GM23248 (cell line): ENCODE measurements around the gene NCOR2. TPM values are rescaled to one million over a fixed set of nuclear protein-coding genes. Genes with fewer than 3 reads are reported as not detected.

Experiments used
- DNase-seq: peaks from one replicate; pipeline ENCODE4 v3.0.0-alpha.2; 2015
- H2AFZ ChIP-seq: fragments of 200-600 bp; sonication (generic); 2 replicates; pipeline ENCODE4 v1.6.1; 2016; ENCODE audit warnings: antibody characterized with exemption
- H3F3A ChIP-seq: fragments of 200-600 bp; sonication (generic); 2 replicates; pipeline ENCODE4 v1.6.1; 2016; ENCODE audit warnings: mild to moderate bottlenecking, antibody characterized with exemption, mixed run types; ENCODE audit not compliant: insufficient read depth
- H3K27ac ChIP-seq: fragments of 200-600 bp; sonication (generic); 2 replicates; pipeline ENCODE4 v1.5.1; 2016; ENCODE audit warnings: mild to moderate bottlenecking
- H3K27me3 ChIP-seq: fragments of 200-600 bp; sonication (generic); replicated peaks from 2 replicates; pipeline ENCODE4 v1.6.1; 2016; ENCODE audit warnings: mild to moderate bottlenecking; ENCODE audit not compliant: insufficient read depth
- H3K36me3 ChIP-seq: fragments of 200-600 bp; sonication (generic); 2 replicates; pipeline ENCODE4 v1.6.1; 2016; ENCODE audit warnings: low read depth, mild to moderate bottlenecking
- H3K4me1 ChIP-seq: fragments of 200-600 bp; sonication (generic); 2 replicates; pipeline ENCODE4 v1.6.1; 2016; ENCODE audit warnings: mild to moderate bottlenecking; ENCODE audit not compliant: insufficient read depth
- H3K4me2 ChIP-seq: fragments of 200-600 bp; sonication (generic); one replicate; pipeline ENCODE4 v1.6.1; 2016; ENCODE audit warnings: mild to moderate bottlenecking; ENCODE audit not compliant: unreplicated experiment
- H3K4me3 ChIP-seq: fragments of 200-600 bp; sonication (generic); 2 replicates; pipeline ENCODE4 v1.5.1; 2016; ENCODE audit warnings: mild to moderate bottlenecking
- H3K79me2 ChIP-seq: fragments of 200-600 bp; sonication (generic); 2 replicates; pipeline ENCODE4 v1.6.1; 2016; ENCODE audit warnings: mild to moderate bottlenecking; ENCODE audit not compliant: insufficient read depth
- H3K9ac ChIP-seq: fragments of 200-600 bp; sonication (generic); 2 replicates; pipeline ENCODE4 v1.6.1; 2016; ENCODE audit warnings: mild to moderate bottlenecking
- H3K9me2 ChIP-seq: fragments of 200-600 bp; sonication (generic); 2 replicates; pipeline ENCODE4 v1.6.1; 2016; ENCODE audit warnings: mixed run types, mild to moderate bottlenecking, moderate library complexity; ENCODE audit not compliant: insufficient read depth
- H3K9me3 ChIP-seq: fragments of 200-600 bp; sonication (generic); one replicate; pipeline ENCODE4 v1.6.1; 2017; ENCODE audit warnings: low read depth
- H4K20me1 ChIP-seq: fragments of 200-600 bp; sonication (generic); 2 replicates; pipeline ENCODE4 v1.6.0; 2016; ENCODE audit not compliant: insufficient read depth
- EZH2 ChIP-seq: fragments of 200-600 bp; sonication (generic); IDR thresholded peaks from 2 replicates; pipeline ENCODE4 v1.6.1; 2018; ENCODE audit warnings: antibody characterized with exemption, mild to moderate bottlenecking; ENCODE audit not compliant: insufficient read depth, poor library complexity, severe bottlenecking
- EZH2phosphoT487 ChIP-seq: fragments of 200-600 bp; sonication (generic); IDR thresholded peaks from 2 replicates; pipeline ENCODE4 v1.6.1; 2018; ENCODE audit warnings: antibody characterized with exemption, moderate library complexity, mild to moderate bottlenecking, low read depth; ENCODE audit not compliant: insufficient read depth
- WGBS, 2 experiments: methylation state at CpG; one replicate each; pipeline ENCODE4 v1.1.6; 2015 to 2017; ENCODE audit warnings: low lambda C conversion rate in 2 of 2, low coverage in 1 of 2; ENCODE audit errors: missing lambda C conversion rate in 2 of 2; 5-methylcytosine and 5-hydroxymethylcytosine counted together
- in situ Hi-C: fragments of 300-500 bp; cut with MboI; formaldehyde crosslinking; loops from 2 replicates; pipeline ENCODE4 v1.15.0; 2020
- polyA plus RNA-seq: library from polyadenylated mRNA; unstranded; fragments of >200 nt; fragmentation: Nextera tagmentation; extraction: Ambion mirVana; gene quantifications from 2 replicates; pipeline ENCODE4 v1.2.1, GENCODE V29; 2016
- total RNA-seq: library from RNA; depleted of rRNA; stranded (reverse); fragments of >200 nt; shearing (Covaris generic); gene quantifications from 2 replicates; pipeline ENCODE4 v1.2.3, GENCODE V29; 2014

NCOR2 gene
- total and polyA plus RNA-seq, 2 experiments from 2014 or later, result 37.7 to 43.5 TPM

- H3K4me1 ChIP-seq, result peaks cover 26% of the 10 kb centered on the region
- H3K4me2 ChIP-seq, result no peak overlapping the region
- TF ChIP-seq EZH2 (no peak), EZH2phosphoT487 (no peak)
- no peak overlapping the region for H2AFZ ChIP-seq
- H3K9me3 ChIP-seq, result no peaks in the 10 kb centered on the region
- no peaks in the 10 kb centered on the region for H3K36me3 ChIP-seq
- H3K27ac ChIP-seq, result no peak overlapping the region
- 88% methylated on average over 22 to 24 of the region's 24 CpGs for WGBS, 2 experiments
- no peak overlapping the region for H3K4me3 ChIP-seq
- in situ Hi-C loops, result no loop called here
- no peak overlapping the region for H3K9ac ChIP-seq
- no peaks in the 10 kb centered on the region for H3K27me3 ChIP-seq
- peaks cover 13% of the 10 kb centered on the region for H3F3A ChIP-seq
- peaks cover 96% of the 10 kb centered on the region for H3K79me2 ChIP-seq
- no peaks in the 10 kb centered on the region for H3K9me2 ChIP-seq
- DNase-seq, result no peak
- peaks cover 14% of the 10 kb centered on the region; the same call in 1 of the 2 replicates for H4K20me1 ChIP-seq
Measured at GRCh38 chr12:124534776-124535740, 32.4 kb downstream of the NCOR2 start.

DNA sequence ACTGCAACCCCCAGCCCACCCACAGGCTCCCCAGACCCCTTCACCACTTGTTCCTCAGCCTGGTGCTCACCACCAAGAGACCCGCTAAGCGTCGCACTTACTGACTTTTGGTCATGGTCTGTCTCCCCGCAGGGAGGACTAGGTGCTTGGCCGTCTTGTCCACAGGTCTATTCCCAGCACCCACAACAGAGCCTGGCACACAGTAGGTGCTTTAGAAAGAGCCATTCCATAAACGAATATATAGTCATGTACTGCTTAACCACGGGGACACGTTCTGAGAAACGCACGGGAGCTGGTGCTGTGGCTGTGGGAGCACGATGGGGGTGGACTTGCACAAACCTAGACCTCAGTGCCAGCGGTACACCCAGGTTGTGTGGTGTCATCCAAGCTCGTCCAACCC is 34.0 kb downstream of the NCOR2 start:
- Histone ChIP-seq H3K4me2 (no peak overlapping the region), H3K4me3 (no peak overlapping the region), H3K9ac (no peak overlapping the region), H3K36me3 (no peaks in the 10 kb centered on the region), H3K9me3 (no peaks in the 10 kb centered on the region), H3K27me3 (no peaks in the 10 kb centered on the region), H3K79me2 (peaks cover 95% of the 10 kb centered on the region), H4K20me1 (0 out of 2 replicates have a peak, but pooled peaks cover 10% of the 10 kb centered on the region), H3K9me2 (no peaks in the 10 kb centered on the region), H3K4me1 (peaks cover 24% of the 10 kb centered on the region), H3F3A (peaks cover 21% of the 10 kb centered on the region), H2AFZ (no peak overlapping the region), H3K27ac (no peak overlapping the region)
- TF ChIP-seq EZH2 (no peak), EZH2phosphoT487 (no peak)
- in situ Hi-C loops, result no loop called here
- DNase-seq, result no peak
- 89 to 90% methylated on average over 13 of the region's 13 CpGs for WGBS, 2 experiments

DNA sequence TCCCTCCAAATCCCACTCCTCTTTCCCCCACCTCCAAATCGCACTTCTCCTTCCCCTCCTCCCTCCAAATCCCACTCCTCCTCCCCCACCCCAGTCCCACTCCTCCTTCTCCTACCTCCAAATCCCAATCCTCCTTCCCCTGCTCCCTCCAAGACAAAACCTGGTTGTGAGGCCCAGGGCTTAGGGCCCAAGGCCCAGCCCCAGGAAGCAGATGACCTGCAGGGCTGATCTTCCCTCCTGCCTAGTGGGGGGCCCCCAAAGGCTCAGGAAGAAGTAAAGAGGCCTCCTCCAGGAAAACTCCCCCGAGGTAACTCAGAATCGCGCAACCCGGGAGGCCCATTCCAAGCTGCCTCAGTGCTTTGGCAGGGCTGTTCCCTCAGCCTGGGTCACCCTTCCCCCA is 34.4 kb downstream of the NCOR2 start:
- Histone ChIP-seq H3K9me2 (no peaks in the 10 kb centered on the region), H3K4me1 (peaks cover 24% of the 10 kb centered on the region), H3K9me3 (no peaks in the 10 kb centered on the region), H3K27me3 (no peaks in the 10 kb centered on the region), H4K20me1 (0 out of 2 replicates have a peak, but pooled peaks cover 10% of the 10 kb centered on the region), H3K4me2 (no peak overlapping the region), H3K4me3 (no peak overlapping the region), H3K9ac (no peak overlapping the region), H3F3A (peaks cover 21% of the 10 kb centered on the region), H3K27ac (no peak overlapping the region), H2AFZ (no peak overlapping the region), H3K79me2 (peaks cover 95% of the 10 kb centered on the region), H3K36me3 (no peaks in the 10 kb centered on the region)
- in situ Hi-C loops, result no loop called here
- no peak for TF ChIP-seq EZH2
- TF ChIP-seq EZH2phosphoT487, result no peak
- DNase-seq, result no peak
- 79 to 84% methylated on average over 4 of the region's 5 CpGs for WGBS, 2 experiments

- in situ Hi-C loops, result no loop called here
- Histone ChIP-seq H2AFZ (no peak overlapping the region), H3K27ac (no peak overlapping the region), H3K4me3 (no peak overlapping the region), H3F3A (peaks cover 21% of the 10 kb centered on the region), H3K9ac (no peak overlapping the region), H3K4me1 (peaks cover 24% of the 10 kb centered on the region), H3K36me3 (no peaks in the 10 kb centered on the region), H3K9me2 (no peaks in the 10 kb centered on the region), H3K79me2 (peaks cover 95% of the 10 kb centered on the region), H4K20me1 (0 out of 2 replicates have a peak, but pooled peaks cover 10% of the 10 kb centered on the region), H3K9me3 (no peaks in the 10 kb centered on the region), H3K27me3 (no peaks in the 10 kb centered on the region), H3K4me2 (no peak overlapping the region)
- TF ChIP-seq EZH2phosphoT487 (no peak), EZH2 (no peak)
- WGBS, 2 experiments, result 70 to 72% methylated on average over 14 of the region's 14 CpGs
- no peak for DNase-seq
Measured at GRCh38 chr12:124532331-124532750, 35.1 kb downstream of the NCOR2 start.
